Measurements from ENCODE around the gene RBM23. TPM values are rescaled to one million over a fixed set of nuclear protein-coding genes. Genes with fewer than 3 reads are reported as not detected.

Gene RBM23
- total and polyA plus RNA-seq, 8 donors = 64.9 to 133 (median 109) TPM

DNA sequence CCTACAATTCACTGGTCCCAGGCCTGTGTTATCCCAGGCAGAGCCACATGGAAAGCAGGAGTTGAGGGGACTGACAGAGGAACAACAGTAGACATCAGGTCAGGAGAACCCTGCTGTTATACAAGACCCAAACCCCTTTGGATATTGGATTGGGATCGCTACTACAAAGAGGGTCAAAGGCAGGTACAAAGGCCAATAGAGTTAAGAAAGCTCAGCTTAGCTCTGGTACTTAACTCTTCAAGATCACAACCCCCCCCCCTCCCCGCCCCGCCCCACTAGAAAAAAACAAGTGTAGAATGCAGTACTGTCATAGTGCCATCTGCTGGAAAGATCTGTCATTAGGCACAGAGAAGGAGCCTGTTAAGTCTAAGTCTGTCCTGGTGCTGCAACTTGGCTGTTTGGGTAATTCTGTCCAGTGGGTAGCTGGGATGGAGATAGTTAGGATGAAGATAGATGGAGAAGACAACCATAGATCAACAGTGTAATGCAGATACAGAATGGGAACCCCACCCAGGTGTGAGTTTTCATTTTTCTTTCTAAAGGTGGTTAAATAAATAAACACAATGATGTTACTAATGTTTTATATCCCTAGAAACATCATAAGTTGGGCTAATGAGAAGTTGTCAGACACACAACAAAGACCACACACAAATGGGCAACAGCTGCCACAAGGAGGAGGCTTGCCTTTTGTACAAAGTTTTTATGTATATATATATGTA, 18.7 kb downstream of the RBM23 start:
- DNase-seq = peak in 2 of 4 donors; percentile 41 to 68
- peaks cover 0 to 62% of the 10 kb centered on the region in 2 donors for H3K36me3 ChIP-seq
- H3K9me3 ChIP-seq = no peaks in the 10 kb centered on the region
- TF ChIP-seq, protein P1, sequence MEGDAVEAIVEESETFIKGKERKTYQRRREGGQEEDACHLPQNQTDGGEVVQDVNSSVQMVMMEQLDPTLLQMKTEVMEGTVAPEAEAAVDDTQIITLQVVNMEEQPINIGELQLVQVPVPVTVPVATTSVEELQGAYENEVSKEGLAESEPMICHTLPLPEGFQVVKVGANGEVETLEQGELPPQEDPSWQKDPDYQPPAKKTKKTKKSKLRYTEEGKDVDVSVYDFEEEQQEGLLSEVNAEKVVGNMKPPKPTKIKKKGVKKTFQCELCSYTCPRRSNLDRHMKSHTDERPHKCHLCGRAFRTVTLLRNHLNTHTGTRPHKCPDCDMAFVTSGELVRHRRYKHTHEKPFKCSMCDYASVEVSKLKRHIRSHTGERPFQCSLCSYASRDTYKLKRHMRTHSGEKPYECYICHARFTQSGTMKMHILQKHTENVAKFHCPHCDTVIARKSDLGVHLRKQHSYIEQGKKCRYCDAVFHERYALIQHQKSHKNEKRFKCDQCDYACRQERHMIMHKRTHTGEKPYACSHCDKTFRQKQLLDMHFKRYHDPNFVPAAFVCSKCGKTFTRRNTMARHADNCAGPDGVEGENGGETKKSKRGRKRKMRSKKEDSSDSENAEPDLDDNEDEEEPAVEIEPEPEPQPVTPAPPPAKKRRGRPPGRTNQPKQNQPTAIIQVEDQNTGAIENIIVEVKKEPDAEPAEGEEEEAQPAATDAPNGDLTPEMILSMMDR (IDR thresholded peaks at IDR 0.05) = peak; percentile 28 to 41
- H3K27ac ChIP-seq = no peak overlapping the region
- intact Hi-C loops (cut with DNase I) = no loop called here
- H3K4me1 ChIP-seq = peaks cover 0 to 10% of the 10 kb centered on the region in 2 donors
- no peaks in the 10 kb centered on the region for H3K27me3 ChIP-seq
- H3K4me3 ChIP-seq = no peak overlapping the region
- peak; percentile 80 for ATAC-seq

DNA sequence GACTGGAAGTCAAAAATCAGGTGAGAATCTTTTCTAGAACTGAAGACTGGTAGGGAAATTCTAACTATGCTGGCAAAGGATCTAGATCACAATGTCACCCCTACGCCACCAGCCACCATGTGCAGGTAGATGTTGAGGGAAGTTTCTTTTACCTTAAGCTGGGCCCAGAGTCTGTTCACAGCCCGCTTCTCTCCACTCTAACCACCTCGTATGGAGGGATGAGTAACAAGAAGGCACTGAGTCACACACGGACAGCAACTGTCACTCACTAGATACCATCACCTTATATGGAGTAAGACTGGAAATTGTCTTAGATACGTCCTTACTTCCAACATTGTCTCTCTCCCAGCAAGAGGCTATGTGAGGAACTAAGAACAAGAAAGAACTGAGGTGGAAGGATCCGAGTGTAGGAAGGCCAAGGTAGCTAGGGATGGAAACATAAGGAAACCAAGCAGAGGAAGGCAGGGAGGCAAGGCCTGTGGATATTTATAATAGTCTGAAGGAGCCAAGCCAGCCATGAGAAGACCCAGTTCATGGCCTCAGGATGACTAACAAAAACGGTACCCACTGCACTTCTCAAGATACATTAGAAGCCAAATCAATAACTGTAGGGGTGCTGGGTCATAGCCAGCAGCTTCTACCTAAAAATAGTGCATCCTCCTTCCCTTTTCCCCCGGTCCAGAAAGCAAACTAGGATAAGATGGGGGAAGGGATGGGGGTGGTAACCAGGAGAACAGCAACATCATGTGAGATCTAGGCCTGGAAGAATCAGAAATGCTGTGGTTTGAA, 20.5 kb downstream of the RBM23 start:
- TF ChIP-seq, protein P1 (IDR thresholded peaks at IDR 0.05) = no peak
- H3K9me3 ChIP-seq = no peaks in the 10 kb centered on the region
- no peaks in the 10 kb centered on the region for H3K27me3 ChIP-seq
- H3K4me3 ChIP-seq = no peak overlapping the region
- ATAC-seq (no peak), DNase-seq (no peak)
- intact Hi-C loops (cut with DNase I) = no loop called here
- peaks cover 0 to 55% of the 10 kb centered on the region in 2 donors for H3K36me3 ChIP-seq
- peaks cover 0 to 10% of the 10 kb centered on the region in 2 donors for H3K4me1 ChIP-seq
- H3K27ac ChIP-seq = no peak overlapping the region

DNA sequence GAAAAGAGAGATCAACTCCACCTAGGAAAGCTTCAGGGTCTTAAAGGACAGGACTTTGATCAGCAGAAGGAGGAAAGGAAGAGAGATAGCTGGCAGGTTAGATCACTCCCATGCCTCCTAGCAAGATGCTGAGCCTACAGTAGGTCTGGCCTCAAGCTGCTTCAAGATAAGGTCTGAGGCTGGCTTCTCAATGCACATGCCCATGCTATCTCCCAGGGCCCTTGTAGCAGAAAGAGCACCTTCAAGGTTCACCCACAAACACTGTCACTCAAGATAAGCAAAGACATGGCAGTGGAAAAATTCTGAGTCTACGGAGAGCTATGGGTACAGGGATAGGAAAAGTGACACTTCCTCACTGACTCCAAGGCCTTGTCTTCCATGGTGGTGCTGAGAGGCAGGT, 21.6 kb downstream of the RBM23 start:
- DNase-seq (no peak), ATAC-seq (no peak)
- TF ChIP-seq, protein P1 (IDR thresholded peaks at IDR 0.05) = no peak
- intact Hi-C loops (cut with DNase I) = no loop called here
- no peak overlapping the region for H3K4me3 ChIP-seq
- H3K27me3 ChIP-seq = no peaks in the 10 kb centered on the region
- no peak overlapping the region for H3K27ac ChIP-seq
- H3K4me1 ChIP-seq = peaks cover 0 to 10% of the 10 kb centered on the region in 2 donors
- peaks cover 0 to 43% of the 10 kb centered on the region in 2 donors for H3K36me3 ChIP-seq
- no peaks in the 10 kb centered on the region for H3K9me3 ChIP-seq

DNA sequence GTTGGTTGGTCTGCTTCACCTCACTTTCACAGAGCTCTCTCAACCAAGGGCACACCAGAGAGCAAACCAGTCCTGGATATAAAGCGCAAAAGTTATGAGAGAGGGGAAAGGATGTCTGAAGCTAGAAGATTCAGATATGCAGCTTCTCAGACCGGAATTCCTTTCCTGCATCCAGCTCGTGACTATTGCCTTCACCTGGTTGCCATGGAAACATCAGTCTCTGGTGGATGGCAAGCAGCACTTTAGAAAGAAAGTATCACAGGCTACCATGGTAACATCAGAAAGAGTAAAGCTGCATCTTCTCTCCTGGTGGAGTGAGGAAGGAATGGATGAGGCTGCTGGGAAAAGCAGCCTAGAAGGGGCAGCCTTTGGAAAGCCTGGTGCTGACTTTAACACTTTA, 22.2 kb downstream of the RBM23 start:
- Histone ChIP-seq H3K4me3 (no peak overlapping the region), H3K36me3 (peaks cover 0 to 37% of the 10 kb centered on the region in 2 donors), H3K9me3 (no peaks in the 10 kb centered on the region), H3K27ac (no peak overlapping the region), H3K27me3 (no peaks in the 10 kb centered on the region), H3K4me1 (peaks cover 0 to 10% of the 10 kb centered on the region in 2 donors)
- ATAC-seq = peak; percentile 34
- TF ChIP-seq, protein P1 (IDR thresholded peaks at IDR 0.05) = no peak
- intact Hi-C loops (cut with DNase I) = no loop called here
- no peak for DNase-seq

DNA sequence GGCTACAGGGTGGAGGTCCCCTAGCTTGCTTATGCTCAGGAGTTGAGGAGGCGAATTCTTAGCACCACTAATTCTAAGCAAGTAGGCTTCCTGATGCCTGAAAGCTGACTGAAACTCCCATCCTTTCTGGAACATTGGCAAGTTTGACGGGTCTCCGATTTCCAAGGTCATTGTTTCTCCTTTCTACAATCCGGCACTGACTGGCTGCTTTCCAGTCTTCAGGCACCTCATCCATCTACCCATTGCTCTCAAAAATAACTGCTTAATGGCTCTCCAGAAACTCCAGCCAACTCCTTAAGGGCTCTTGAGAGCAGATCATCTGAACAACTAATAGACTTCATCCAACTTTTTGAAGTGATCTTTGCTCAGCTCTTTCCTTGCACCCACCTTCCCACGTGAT, 22.6 kb downstream of the RBM23 start:
- TF ChIP-seq, protein P1 (IDR thresholded peaks at IDR 0.05) = no peak
- H3K27me3 ChIP-seq = no peaks in the 10 kb centered on the region
- intact Hi-C loops (cut with DNase I) = no loop called here
- ATAC-seq (peak; percentile 45), DNase-seq (no peak)
- no peaks in the 10 kb centered on the region for H3K9me3 ChIP-seq
- no peak overlapping the region for H3K4me3 ChIP-seq
- H3K27ac ChIP-seq = no peak overlapping the region
- H3K4me1 ChIP-seq = peaks cover 0 to 10% of the 10 kb centered on the region in 2 donors
- peaks cover 0 to 33% of the 10 kb centered on the region in 2 donors for H3K36me3 ChIP-seq

Measured in left lung (tissue), 10 donors.